Tibial nerve (tissue), 4 donors: ENCODE data around the gene FSCN2. TPM values are rescaled to one million over a fixed set of nuclear protein-coding genes. Genes with fewer than 3 reads are reported as not detected.
A peak's percentile ranks its signal among the peaks of the same experiment; 100 is the strongest.

Experiments
- DNase-seq, 2 donors: peaks; one replicate each; pipeline ENCODE4 v3.0.0-alpha.2; 2019; ENCODE audit warnings: low spot score in 2 of 2
- H3K27ac ChIP-seq, 4 donors: fragments of 200-600 bp; sonication (generic) in 3 of 4; one replicate each; pipeline ENCODE4 v1.5.1; 2017 to 2019; ENCODE audit warnings: mild to moderate bottlenecking in 1 of 4
- H3K27me3 ChIP-seq, 2 donors: fragments of 200-600 bp; sonication (generic) in 1 of 2; one replicate each; pipeline versions ENCODE4 v1.5.1 to v1.6.0; 2017 to 2019
- H3K36me3 ChIP-seq, 3 donors: fragments of 200-600 bp; sonication (generic); one replicate each; pipeline ENCODE4 v1.5.1; 2018 to 2019
- H3K4me1 ChIP-seq, 4 donors: fragments of 200-600 bp; sonication (generic) in 3 of 4; one replicate each; pipeline ENCODE4 v1.5.1; 2017 to 2019
- H3K4me3 ChIP-seq, 4 donors: fragments of 200-600 bp; sonication (generic) in 3 of 4; one replicate each; pipeline ENCODE4 v1.5.1; 2017 to 2019; ENCODE audit warnings: mild to moderate bottlenecking in 1 of 4, moderate library complexity in 1 of 4
- H3K9me3 ChIP-seq, 4 donors: fragments of 200-600 bp; sonication (generic) in 3 of 4; one replicate each; pipeline ENCODE4 v1.5.1; 2017 to 2019
- CTCF ChIP-seq, 5 experiments: fragments of 200-600 bp in 3 of 5; fragments of 450-650 bp in 2 of 5; sonication (generic) in 3 of 5; IDR thresholded peaks; one replicate each; pipeline ENCODE4 v1.5.1; 2016 to 2019; ENCODE audit warnings: antibody characterized with exemption in 5 of 5, mild to moderate bottlenecking in 3 of 5, moderate library complexity in 2 of 5
- EP300 ChIP-seq, 2 donors: sonication (generic); formaldehyde crosslinking; IDR thresholded peaks; one replicate each; pipeline ENCODE4 v1.6.1; 2017; ENCODE audit warnings: antibody characterized with exemption in 2 of 2, mild to moderate bottlenecking in 1 of 2
- POLR2A ChIP-seq, 2 donors: fragments of 450-650 bp; IDR thresholded peaks; one replicate each; pipeline ENCODE4 v1.6.1; 2017; ENCODE audit warnings: antibody characterized with exemption in 2 of 2, mild to moderate bottlenecking in 2 of 2, moderate library complexity in 2 of 2
- WGBS, 2 donors: methylation state at CpG; one replicate each; pipeline ENCODE4 v1.1.5; 2018; 5-methylcytosine and 5-hydroxymethylcytosine counted together
- total RNA-seq, 4 donors: library from RNA; depleted of rRNA; stranded (reverse); fragments of >200 nt; gene quantifications; one replicate each; pipeline ENCODE4 v1.1.0, GENCODE V29; 2016

FSCN2 gene
- total RNA-seq, 4 donors from 2014 or later: 0.42 to 4.4 (median 3.7) TPM

DNA sequence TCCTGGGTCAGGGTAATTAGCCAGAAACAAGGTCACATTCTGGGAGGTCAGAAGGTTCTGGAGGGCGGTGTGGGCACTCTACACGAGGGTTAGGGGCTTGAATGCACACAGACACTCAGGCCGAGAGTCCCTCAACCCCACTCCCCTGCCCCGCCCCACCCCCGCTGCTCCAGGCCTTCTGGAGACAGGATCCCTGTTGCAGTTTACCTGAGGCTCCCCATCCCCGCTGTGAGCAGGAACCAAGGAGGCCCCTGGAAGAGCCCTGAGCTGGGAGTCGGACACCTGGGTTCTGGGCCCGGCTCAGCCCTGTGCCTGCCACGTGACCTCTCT lies 11.2 kb upstream of the FSCN2 start:
- peaks cover 0 to 53% (median 48%) of the 10 kb centered on the region in 4 donors for H3K4me1 ChIP-seq
- no peak for DNase-seq
- peaks cover 0 to 4% (median 2%) of the 10 kb centered on the region in 3 donors for H3K36me3 ChIP-seq
- TF ChIP-seq EP300 (IDR thresholded peaks at IDR 0.05): no peak
- no peak for TF ChIP-seq CTCF (IDR thresholded peaks at IDR 0.05)
- no peak for TF ChIP-seq POLR2A (IDR thresholded peaks at IDR 0.05)
- no peaks in the 10 kb centered on the region for H3K27me3 ChIP-seq
- peak overlapping the region in 1 of 4 donors; percentile 95 for H3K4me3 ChIP-seq
- H3K9me3 ChIP-seq: no peaks in the 10 kb centered on the region
- WGBS, 2 donors: 66 to 88% methylated on average over 7 to 9 of the region's 9 CpGs
- peak overlapping the region in 3 of 4 donors; percentile 96 to 100 (median 100) for H3K27ac ChIP-seq

GRCh38 chr17:81517339-81518112 lies 10.7 kb upstream of the FSCN2 start:
- Histone ChIP-seq H3K9me3 (no peaks in the 10 kb centered on the region), H3K27me3 (no peaks in the 10 kb centered on the region), H3K27ac (peak overlapping the region in 3 of 4 donors; percentile 96 to 100 (median 100)), H3K36me3 (no peaks in the 10 kb centered on the region), H3K4me1 (peaks cover 0 to 53% (median 48%) of the 10 kb centered on the region in 4 donors), H3K4me3 (peak overlapping the region in 1 of 4 donors; percentile 95)
- no peak for DNase-seq
- WGBS, 2 donors: 51 to 57% methylated on average over 19 to 20 of the region's 24 CpGs
- TF ChIP-seq EP300 (IDR thresholded peaks at IDR 0.05): no peak
- TF ChIP-seq CTCF (IDR thresholded peaks at IDR 0.05): no peak
- no peak for TF ChIP-seq POLR2A (IDR thresholded peaks at IDR 0.05)

- TF ChIP-seq POLR2A (IDR thresholded peaks at IDR 0.05): no peak
- no peak for TF ChIP-seq EP300 (IDR thresholded peaks at IDR 0.05)
- TF ChIP-seq CTCF (IDR thresholded peaks at IDR 0.05): no peak
- Histone ChIP-seq H3K4me3 (peak overlapping the region; percentile 28 to 75 (median 44)), H3K36me3 (no peaks in the 10 kb centered on the region), H3K27ac (peak overlapping the region in 3 of 4 donors; percentile 96 to 100 (median 100)), H3K27me3 (peaks cover 0 to 7% of the 10 kb centered on the region in 2 donors), H3K9me3 (no peaks in the 10 kb centered on the region), H3K4me1 (peaks cover 0 to 56% (median 48%) of the 10 kb centered on the region in 4 donors)
- DNase-seq: no peak
- WGBS, 2 donors: 23 to 39% methylated on average over 17 to 24 of the region's 24 CpGs
Measured at GRCh38 chr17:81518113-81518784, 9.9 kb upstream of the FSCN2 start.

GRCh38 chr17:81518785-81519283 lies 9.3 kb upstream of the FSCN2 start:
- H3K27me3 ChIP-seq: peaks cover 0 to 13% of the 10 kb centered on the region in 2 donors
- H3K4me1 ChIP-seq: peaks cover 0 to 61% (median 45%) of the 10 kb centered on the region in 4 donors
- peak overlapping the region in 3 of 4 donors; percentile 64 to 100 (median 96) for H3K27ac ChIP-seq
- H3K4me3 ChIP-seq: peak overlapping the region; percentile 28 to 75 (median 44)
- DNase-seq: no peak
- no peaks in the 10 kb centered on the region for H3K36me3 ChIP-seq
- TF ChIP-seq CTCF (IDR thresholded peaks at IDR 0.05) (no peak), EP300 (IDR thresholded peaks at IDR 0.05) (peak in 1 of 2 donors; percentile 10)
- 0 to 4% methylated on average over 29 to 45 of the region's 47 CpGs for WGBS, 2 donors
- H3K9me3 ChIP-seq: no peaks in the 10 kb centered on the region
